Tongue (tissue), 2 donors: ENCODE data around the gene GPR37. TPM values are rescaled to one million over a fixed set of nuclear protein-coding genes. Genes with fewer than 3 reads are reported as not detected.
A peak's percentile ranks its signal among the peaks of the same experiment; 100 is the strongest.

Source experiments
- DNase-seq: peaks from one replicate; pipeline ENCODE4 v3.0.0-alpha.2; 2015
- total RNA-seq: library from RNA; depleted of rRNA; stranded (reverse); fragments of >200 nt; gene quantifications from one replicate; pipeline ENCODE4 v1.2.3, GENCODE V29; 2014

GPR37 gene
- total RNA-seq, 1 donor from 2014 or later = 4.6 TPM

DNA sequence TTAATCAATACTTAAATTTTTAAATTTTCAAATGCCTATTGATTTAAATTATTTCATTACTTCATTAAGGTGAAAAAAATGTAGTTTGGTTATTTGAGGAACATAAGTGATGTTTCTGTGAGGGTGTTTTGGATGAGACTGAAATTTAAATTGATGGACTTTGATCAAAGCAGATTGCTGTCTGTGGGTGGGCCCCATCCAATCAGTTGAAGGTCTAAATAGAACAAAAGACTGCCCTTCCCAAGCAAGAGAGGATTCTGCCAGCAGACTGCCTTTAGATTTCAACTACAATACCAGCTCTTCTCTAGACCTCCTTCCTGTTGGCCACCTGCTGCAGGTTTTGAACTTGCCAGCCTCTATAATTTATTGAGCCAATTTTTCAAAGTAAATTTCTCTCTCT, 14.5 kb upstream of the GPR37 start:
- no peak for DNase-seq

DNA sequence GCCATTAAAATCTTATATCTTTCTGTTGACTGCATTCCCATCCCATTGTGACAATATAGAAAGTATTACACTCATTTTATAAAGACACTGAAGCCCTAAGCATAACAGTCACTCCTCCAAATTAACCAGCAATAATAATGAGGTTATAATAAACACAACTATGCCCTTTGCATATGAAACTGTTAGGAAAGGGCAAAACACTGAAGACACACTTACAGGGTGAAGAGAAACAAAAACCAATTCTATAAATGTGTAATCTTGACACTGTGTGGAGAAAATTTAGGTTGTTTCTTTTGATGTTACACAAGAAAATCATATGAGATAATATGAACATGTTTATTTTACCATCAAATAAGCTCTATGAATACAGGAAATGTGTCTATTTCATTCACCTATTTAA, 14.0 kb upstream of the GPR37 start:
- no peak for DNase-seq

DNA sequence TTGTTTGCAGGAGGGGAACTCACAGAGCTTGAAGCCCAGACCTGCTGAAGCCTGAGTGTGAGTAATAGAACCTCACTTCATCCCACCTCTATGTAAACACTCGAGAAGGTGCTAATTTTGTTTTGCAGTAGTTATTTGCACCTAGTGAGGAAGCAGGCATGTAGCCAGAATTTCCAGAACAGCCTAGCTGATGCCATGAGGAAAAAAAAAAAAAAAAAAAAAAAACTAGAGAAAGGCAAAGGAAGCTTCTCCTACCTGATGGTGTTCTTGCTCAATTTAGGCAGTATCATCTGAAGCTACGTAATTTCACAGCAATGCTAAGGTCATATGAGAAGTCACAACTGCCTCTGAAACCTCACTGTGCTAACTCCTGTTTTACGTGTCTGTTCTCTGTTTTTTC, 13.6 kb upstream of the GPR37 start:
- no peak for DNase-seq

DNA sequence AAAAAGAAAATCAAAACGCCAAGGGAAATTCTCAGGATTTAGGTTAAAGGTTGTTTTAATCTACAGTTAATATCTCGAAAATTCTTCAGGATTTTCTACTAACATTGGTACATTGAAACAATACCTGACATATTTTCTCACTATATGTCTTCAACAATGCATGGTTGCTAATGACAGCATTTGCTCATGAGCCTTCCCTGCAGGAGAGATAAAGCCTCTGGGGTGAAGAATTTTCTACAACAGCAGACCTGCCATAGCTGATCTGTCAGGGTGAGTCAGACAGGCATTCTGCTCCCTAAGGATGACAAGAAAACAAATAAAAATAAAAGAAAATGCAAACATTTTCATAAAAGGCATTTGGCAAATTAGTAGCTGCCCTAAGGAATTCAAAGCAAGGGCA, 11.7 kb upstream of the GPR37 start:
- DNase-seq = no peak

DNA sequence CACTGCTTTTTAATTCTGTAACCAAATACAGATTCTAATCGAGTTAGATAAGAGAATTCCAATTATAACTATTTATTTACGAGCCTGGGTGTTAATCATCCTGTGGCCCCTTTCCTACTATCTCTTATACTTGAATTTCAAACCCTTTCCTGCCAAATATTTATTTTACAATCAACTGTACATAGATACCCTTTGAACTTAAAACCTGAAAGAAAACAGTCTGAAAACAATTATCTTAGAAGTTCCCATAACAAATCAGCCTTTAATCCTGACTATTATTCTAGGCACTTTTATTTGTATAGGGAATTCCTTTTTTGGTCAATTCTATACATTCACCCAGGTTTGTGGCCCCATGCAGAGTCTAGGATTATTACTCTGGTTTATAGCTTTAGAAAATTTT, 10.6 kb upstream of the GPR37 start:
- DNase-seq = no peak

DNA sequence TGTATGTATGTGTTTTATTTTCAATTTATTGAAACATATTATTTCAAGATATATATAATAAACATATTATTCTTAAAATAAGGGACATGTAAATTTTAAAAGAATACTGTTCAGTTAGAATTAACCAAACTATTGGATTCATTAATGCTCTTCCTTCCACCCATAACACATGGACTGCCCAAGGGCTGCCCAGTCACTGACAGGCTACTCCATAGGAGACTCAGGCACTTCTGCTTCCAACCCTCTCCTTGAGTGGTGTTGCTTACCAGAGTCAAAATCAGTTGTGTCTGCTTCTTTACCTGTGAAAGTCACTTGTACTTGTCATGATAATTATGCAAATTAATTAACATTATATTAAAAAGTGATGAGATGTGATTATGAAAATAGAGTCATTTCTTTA, 9.8 kb upstream of the GPR37 start:
- no peak for DNase-seq

DNA sequence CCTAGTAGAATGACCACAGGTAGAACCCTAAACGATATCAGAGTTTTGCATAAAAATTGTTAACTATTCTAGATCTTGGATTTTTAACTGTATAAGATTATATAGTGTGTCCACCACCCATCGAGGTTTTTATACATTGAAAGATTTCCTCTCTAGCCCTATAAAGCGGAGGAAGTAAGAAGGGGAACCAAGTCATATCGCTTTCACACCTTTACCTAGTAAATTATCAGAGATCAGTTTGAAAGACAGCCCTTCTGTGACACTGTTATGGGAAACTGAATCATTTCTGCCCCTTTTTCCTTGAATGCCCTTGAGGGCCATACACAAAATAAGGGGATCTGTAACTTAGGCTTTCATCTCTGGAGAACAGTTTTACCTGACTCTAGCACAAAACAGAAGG, 8.3 kb upstream of the GPR37 start:
- no peak for DNase-seq

DNA sequence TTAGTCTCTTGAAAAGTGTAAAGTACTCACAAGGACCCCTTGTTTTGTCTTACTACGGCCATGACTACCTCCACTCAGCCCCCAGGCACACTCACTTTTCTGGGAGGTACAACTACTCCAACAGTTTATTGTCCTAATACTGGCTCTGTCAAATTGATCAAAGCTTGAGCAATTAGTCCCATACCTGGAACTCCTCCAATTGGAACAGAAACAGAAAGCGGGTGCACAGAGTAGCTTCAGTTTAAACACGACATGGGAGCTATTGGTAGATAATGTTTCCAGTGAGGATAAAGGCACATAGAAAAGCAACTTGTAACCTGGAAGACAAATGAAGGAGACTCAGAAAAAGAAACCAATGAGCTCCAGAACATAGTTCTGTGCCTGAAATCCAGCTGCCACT, 7.7 kb upstream of the GPR37 start:
- DNase-seq = no peak

DNA sequence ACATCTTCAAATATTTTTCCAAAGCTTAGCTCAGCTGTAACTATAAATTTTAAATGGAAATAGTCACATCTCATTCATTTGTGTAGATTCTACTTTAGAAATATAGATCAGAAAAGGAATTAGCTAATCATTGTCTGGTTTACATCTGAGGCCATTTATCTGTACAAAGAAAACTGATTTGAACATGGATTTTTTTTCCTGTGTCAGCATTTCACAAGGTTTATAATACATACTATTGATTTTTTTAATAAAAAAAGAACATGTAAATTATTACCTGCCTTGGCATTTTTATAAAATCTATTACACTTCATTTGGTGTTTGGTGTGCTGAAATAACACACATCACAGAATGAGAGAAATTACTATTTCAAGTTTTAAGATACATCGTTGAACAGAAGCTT, 3.5 kb upstream of the GPR37 start:
- DNase-seq = no peak

DNA sequence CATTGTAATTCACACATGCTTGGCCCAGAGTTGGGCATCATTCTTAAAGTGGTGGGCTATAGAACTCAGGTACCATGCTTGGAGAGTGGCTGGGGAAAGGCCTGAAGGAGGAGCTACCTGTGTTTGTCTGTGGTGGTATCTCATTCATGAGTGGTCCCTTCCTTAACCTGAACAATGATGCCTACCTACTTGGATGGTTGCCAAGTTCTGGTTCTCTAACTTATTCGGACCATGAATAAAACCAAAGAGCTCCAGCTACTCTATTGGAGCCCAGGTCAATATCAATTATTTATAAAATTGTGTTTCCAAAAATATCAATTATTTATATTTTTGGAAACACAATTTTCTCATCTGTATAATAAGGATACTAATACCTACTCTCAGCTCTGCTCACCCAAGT, 2.9 kb upstream of the GPR37 start:
- no peak for DNase-seq

DNA sequence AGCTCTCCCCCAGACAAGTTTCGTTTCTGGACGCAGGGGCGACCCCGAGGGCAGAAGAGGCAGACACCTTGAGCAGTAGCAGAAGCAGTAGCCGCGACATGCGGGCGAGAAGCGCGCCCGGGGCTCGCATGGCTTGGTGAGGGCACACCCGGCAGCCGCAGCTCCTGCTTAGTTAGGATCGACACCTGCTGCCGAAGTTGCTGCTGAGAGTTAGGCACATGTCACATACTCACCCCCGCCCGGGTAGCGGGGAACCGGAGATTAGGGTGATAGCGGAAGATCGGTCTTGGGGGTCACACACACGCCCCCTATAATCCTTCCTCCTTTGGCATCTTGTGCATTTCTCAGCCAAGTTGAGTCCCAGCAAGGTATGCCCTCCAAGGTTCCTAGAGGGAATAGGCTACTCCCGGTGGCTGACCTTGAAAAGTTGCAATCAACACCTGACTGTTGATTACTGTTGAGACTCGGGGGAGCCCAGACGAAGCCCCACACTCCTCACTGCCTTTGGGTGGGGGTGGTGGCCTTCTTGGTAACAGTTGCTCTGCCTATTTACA, 668 bp downstream of the GPR37 start:
- peak; percentile 28 for DNase-seq

DNA sequence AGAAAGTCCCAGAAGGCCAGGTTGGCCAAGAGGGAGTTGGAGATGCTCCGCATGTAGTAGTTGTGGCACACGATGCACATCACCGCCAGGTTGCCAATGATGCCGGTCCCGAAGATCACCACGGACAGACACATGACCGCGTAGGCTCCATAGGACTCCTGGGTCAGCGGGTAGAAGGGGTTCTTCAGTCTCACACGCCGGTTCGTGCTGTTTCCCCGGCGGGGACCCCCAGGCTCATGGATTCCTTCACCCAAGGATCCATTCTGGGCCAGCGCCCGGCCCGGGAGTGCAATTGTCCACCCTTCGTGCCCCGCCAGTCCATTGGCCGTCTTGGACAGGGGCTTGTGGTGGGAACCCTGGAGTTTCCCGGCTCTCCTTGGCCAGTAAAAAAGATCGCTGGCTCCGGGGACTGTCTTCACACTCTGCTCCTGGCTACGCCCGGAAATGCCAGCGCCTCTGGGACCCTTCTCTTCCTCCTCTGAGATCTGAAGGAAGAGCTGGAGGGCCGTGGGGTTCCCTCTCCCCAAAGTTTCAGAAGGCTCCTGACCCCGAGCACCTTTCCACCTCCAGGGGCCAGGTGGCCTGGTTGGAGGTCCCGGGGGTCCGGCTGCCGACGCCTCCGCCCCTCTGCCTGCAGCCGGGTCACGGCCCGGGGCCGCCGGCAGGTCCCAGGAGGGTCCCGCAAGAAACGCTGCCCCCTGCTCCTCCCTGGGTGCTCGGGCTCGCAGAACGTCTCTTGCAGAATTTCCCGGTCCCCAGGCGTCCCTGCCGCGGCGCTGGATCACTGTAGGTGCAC, 1.3 kb downstream of the GPR37 start:
- DNase-seq = peak; percentile 7

DNA sequence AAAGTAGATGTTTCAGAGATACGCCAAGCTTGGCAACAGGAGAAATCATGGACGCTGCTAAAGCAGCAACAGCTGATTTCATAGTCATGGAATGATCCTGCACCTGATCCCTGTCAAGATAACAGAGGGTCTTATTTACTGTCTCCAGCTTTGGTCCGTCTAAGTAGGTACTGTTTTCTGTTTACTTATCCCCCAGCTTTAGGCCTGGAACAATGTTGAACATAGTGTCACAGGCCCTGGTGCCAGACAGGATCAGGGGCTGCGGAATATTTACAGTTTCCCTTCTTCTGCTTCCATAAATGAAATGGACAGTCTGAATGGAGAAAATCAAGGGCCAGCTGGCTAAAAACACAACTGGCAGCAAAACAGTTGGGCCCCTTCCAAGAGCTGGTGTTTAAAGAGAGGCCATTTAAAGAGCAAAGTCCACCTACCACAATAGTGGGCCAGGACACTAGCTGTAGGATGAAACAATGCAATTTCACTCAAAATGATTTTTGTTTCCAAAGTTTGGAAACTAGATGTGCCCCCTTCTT, 2.9 kb downstream of the GPR37 start:
- peak; percentile 42 for DNase-seq

DNA sequence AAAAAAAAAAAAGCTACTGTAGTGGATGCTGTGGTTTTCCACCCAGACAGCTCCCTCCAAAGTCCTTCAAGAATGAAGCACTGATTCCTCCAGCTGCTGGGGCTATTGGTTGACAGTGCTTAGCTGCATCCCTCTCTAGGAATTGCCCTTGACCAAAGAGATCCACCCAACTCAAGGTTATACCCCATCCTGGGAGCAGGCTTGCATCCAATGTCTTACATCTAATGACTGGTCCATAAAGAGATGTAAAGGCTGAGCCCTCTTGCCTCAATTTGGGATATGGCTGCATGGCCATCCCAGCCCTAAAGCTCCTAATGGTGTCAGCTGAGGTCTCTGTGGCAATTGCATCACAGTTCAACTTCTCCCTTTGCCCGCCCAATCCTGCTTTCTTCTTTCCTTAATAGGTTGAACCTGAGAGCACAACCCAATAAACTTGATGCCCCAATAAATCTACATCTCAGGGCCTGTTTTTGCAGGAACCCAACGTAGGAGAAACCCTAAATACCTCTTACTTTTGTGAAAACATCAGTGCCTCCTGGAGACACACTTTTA, 4.4 kb downstream of the GPR37 start:
- no peak for DNase-seq

DNA sequence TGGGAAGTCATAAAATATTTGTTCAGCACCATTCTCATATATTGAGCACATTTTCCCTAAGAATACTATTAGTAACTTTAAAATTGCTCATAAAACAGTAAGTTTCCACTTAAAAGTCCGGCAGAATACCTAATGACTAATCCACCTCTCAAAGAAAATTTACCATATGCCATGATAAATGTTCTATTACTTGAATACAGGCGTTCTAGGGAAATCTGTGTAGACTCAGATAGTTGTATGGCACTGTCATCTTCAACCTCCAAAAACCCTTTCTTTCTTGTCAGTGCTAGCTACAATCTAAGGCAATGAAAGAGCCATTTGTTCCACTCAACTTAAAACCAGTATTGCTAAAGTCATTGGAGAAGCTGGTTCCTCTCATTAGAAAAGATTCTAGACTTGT, 7.3 kb downstream of the GPR37 start:
- no peak for DNase-seq

DNA sequence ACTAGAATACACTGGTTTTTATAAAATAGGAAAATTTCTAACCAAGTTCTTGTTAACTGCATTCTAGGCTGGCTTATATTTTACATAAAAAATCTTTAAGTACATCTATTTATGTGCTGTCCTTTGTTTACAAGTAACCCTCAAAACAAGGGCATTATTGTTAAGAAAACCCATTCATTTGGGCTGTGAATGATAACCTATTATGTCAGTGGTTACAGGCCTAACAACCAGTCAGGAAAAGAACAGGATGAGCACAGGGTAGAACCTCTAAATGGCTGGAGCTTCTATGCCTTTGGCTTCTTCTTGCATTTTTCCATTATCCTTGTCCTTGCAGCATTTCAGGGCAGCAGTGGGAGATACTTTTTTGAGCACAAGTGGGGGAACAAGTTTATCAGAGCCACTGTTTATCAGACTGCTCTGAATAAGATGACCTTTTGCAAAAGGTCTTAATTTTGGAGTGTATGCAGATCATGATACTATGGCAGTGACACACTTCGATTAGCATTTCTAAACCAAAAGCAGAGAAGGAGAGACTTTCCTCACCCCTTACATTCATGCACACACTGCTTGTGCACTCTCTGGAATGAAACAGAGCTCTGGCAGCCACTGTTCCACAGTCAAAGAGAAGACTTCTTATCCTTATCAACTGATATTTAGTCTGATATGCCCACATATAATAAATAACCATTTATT, 10.9 kb downstream of the GPR37 start:
- no peak for DNase-seq

DNA sequence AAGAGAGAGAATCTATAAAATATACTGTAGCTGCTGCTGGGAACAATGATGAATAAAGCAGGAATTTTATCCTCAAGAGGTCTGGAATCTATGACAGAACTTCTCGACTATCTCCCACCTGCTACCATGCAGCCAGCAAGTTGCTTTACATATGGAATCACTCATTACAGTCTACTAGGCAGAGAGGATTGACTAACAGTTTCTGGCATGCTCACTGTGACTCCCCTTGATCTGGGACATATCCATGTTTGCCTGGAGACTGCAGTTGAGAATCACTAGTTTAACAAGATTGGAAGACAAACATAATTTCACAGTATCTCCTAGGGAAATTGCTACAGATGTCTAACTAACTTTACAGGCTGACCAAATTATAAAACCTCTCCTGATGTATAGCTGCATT, 13.3 kb downstream of the GPR37 start:
- DNase-seq = no peak

DNA sequence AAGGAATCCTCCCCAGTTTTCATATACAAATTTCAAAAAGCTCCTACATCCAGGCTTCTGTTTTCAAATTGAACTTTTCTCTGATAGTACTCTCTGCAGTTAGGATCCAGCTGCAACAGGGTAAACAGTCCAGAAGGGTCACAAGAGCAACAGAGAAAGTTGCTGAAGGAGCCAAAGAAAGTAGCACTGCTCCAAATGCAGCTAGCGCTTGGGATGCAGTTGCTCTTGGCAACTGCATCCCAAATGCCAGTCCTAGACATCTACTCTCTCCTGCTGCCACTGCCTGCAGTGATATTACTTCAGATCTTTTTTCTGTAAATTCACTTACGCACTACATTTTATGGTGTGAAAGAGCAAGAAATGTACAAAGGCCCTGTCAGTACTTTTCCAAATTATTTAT, 14.6 kb downstream of the GPR37 start:
- no peak for DNase-seq

DNA sequence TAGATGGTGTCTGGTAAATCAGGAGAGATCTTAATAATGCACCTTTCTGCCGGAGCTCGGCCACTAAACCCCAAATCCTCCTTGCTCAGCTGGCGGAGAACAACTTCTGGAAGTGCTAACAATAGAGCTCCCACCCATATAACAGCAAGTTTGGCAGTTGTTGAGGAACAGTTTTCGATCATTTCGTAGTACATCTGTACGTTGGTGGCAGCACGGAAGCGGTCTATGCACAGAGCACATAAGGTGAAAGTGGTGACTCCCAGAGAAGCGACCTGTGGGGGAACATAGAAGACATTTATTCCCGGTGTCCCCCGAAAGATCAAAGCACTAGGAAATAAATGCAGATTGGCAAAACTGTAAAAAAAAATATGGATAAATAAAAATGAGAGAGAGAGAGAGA, 18.5 kb downstream of the GPR37 start:
- DNase-seq = no peak

DNA sequence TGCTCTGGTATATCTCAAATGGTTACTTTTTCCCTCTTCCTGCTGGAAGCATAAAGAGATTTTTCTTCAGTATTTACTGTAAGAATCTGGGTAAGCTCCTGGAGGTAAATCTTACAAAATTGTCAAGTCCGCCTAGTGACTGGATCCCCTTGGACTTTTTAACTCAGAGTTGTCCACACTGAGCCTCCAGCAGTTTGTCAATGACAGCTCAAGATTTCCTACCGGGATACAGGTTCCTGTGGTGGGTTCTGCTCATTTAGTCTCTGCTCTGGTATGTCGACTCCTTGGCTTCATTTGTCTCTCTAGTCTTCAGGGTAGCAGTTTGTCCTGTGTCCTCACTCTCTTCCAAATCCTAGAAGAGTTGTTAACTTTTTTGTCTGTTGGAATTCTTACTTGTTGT, 27.0 kb downstream of the GPR37 start:
- DNase-seq = no peak

DNA sequence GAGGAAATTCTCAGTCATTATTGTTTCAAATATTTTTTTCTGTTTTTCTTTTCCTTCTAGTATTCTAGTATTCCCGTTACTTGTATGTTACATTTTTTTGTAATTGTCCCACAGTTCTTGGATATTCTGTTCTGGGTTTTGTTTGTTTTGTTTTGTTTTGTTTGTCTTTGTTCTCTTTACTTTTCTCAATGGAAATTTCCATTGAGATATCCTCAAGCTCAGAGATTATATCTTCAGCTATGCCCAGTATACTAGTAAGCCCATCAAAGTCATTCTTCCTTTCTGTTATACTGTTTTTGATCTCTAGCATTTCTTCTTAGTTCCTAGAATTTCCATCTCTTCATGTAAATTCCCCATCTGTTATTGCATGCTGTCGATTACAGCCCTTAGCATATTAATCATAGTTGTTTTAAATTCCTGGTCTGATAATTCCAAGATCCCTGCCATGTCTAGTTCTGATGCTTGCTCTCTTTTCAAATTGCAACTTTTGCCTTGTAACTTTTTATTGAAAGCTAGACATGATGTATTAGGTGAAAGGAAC, 27.8 kb downstream of the GPR37 start:
- no peak for DNase-seq

DNA sequence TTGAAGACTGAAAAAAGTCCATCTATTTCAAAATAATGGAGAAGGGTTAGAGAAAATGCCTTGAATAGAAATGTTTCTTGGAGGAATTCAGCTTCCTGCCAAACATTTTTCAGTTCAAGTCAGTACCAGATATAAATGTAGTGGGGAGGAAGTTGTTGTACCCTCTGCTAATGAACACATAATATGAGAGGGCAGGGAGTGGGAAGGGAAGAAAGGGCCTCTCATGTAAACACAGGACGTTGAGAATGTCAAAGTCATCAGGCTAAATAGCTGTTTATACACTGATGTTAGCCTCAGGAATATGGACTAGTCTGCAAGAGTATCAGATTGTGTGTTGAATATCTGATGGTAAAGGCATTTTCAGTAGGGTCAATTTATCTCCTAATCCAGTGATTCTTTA, 37.0 kb downstream of the GPR37 start:
- DNase-seq = no peak
